GM19238 (cell line): ENCODE results near the gene CUX1.
"Not testable (repeated sequence)": the region's sequence is repeated elsewhere in the genome, so short reads cannot be mapped to it uniquely, and the experiment has no call there.

Experiments used
- DNase-seq: peaks from one replicate; pipeline ENCODE4 v3.0.0; 2011; ENCODE audit warnings: low spot score; ENCODE audit not compliant: insufficient read length

CUX1 gene

DNA sequence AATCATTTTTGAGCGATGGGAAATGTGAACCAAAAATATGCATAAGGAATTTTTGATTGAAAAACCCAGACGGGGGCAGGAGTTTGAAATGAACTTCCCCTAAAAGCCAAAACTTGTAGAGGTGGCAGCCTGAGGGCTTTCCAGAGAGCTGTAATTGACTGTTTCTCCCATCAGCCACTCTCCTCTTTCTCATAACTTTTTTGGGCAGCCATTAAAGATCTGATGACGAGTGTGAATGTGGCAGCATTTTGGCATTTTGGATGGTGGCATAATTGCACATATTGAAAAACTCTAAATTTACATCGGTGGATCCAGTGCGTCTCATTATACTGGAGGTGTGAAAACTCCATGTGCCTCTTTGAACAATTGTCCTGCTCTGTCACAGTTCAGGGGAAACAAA is 159.0 kb downstream of the CUX1 start:
- DNase-seq, result no peak

DNA sequence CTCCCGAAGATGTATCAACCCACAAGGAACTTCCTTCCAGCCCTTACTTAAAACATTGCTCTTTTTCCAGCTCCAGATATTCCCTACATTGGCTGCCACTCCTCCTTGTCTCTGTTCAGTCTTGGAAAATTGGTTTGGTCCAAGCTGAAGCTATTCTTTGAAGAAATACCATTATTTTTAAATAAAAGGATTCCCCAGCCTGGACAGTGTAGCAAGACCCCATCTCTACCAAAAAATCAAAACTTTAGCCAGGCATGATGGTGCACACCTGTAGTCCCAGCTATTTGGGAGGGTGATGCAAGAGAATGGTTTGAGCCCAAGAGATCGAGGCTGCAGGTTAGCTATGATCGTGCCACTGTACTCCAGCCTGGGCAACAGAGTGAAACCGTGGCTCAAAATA is 159.8 kb downstream of the CUX1 start:
- no peak for DNase-seq

- no peak for DNase-seq
Measured at GRCh38 chr7:101978683-101979082, 161.3 kb downstream of the CUX1 start.

- no peak for DNase-seq
Measured at GRCh38 chr7:101983147-101983811, 165.9 kb downstream of the CUX1 start.

DNA sequence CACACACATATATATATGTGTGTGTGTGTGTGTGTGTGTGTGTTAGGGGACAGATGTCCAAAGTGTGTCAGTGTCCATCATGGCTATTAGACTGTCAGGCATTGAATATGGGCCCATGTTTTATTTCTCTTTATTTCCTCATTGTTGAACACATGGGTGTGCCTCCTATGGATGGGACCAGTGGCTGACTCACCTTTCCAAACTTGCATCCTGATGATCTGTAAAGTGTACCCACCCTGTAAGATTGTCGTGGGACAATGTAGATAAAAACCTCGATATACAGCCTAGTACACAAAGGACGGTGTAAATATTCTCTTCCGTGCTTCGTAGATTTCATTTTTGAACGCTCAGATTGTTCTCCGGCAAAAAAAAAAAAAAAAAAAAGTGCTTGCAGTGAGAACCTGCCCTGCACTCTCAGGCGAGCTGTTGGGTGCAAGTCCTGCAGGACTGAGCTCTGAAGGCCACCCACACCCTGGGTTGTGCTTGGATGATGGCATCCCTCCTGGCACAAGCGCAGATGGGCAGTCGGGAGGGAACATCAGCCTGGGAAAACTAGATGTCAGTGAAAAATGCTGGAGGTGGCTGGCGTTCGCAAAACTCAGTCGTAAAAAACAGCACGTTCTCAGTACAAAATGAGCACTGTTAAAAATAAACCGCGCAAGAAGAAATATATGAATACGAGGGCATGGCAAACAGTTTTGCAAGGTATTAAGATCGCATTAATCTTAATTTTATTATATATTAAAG is 166.9 kb downstream of the CUX1 start:
- DNase-seq, result no peak

DNA sequence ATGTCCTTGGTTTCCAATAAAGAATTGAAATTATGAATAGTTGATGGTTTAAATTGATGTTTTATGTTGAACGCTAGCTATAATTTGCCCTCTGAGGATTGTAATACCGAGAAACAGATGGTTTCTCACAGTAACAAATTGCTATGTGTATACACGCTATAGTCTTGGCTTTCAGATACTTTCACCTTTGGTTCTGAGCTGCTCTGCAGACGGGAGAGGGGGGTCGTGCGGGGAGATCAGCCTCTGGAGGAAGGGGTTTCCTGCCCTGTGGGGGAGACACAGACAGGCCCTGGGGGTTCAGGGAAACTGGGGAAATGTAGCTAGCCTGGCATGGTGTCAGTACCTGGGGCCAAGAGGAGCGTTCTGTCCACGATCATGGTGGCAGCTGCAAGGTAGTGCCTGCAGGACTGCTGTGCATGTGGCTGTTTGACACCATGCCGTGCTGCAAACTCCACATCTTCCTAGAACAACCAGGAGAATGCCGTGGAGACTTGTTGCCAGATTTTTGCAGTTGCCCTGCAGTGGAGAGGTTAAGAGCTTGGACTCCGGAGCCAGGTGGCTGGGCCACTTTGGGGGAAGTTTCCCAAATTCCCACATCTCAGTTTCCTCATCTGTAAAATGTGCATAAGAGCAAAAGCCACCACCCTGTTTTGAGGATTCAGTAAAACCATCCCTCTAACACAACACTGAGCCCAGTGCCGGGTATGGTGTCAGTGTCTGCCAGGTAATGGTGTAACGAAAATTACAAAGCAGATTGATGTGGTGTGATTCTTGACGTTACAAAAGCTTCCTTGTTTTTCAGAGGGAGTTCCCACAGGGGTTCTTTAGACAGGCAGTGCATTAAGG is 167.9 kb downstream of the CUX1 start:
- DNase-seq, result no peak

DNA sequence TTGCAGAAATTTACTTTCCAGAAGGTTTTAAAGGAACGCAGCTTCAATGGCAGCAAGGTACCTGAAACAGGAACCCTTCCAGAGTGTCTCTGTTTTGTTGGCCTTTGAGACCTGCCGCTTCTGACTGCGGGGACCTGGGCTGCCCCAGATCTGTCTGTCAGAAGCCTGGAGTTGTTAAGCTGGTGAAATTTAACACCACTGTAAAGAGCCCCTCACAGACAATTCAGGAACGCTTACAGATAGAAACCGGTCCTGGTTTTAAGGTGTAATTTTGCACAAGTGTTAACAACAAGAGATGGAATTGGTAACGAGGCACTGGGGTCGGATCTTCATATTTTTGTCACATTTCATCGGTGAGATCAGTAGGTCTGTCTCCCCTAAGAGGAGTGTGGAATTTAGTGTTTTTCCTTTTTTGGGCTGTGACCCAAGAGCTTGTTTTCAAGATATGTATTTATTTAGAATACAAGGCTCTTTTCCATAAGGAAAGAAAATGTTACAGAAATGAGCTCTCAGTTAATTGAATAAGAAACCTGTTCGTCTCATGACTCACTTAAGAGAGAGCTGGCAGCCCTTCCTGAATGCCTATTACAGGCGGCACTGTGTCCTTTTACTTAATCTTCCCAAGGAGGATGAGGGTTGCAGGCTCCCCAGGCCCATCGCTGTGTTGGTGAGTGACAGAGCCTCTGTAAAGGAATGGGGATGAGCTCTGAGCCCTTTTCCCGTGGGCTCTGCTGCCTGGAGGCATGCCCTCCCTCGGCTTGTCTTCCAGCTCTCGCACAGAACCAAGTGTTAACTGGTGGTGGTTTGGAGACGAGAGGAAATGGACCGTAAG is 168.7 kb downstream of the CUX1 start:
- DNase-seq, result no peak

- no peak for DNase-seq
Measured at GRCh38 chr7:101987494-101987893, 170.1 kb downstream of the CUX1 start.

- not testable (repeated sequence) for DNase-seq
Measured at GRCh38 chr7:101988060-101988459, 170.6 kb downstream of the CUX1 start.

GRCh38 chr7:101988513-101988912 is 171.1 kb downstream of the CUX1 start:
- no peak for DNase-seq

GRCh38 chr7:101989101-101989500 is 171.7 kb downstream of the CUX1 start:
- DNase-seq, result no peak

DNA sequence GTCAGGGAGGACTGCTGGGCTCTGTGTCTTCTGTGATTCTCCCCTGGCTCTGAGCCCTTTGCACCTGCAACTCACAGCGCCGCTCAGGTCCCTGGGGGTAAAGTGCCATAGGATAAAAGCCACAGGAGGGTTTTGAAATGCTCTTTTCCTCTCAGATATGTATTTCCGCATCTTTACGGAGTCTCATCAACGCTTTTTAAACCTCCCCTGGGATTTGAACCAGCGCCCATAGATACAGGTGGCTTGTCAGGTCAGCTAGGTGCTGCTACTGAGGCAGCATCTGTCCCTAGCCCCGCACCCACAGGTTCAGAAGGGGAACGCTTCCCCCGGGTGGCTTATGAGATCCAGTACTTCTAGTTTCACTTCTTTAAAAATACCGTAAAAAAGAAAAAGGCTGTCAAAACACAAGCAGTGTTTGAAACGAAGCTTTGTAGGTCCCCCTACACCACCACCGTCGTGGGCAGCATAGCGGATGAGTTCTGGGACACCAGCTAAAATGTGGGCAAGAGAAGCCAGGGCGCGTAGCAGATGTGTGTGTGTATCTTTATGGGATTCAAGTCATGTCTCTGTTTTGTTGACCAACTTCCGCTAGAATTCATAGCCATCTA is 173.5 kb downstream of the CUX1 start:
- peak; percentile 73 for DNase-seq

- DNase-seq, result no peak
Measured at GRCh38 chr7:101991860-101992259, 174.4 kb downstream of the CUX1 start.

- DNase-seq, result no peak
Measured at GRCh38 chr7:101993311-101993710, 175.9 kb downstream of the CUX1 start.

- no peak for DNase-seq
Measured at GRCh38 chr7:101995121-101995520, 177.7 kb downstream of the CUX1 start.

- no peak for DNase-seq
Measured at GRCh38 chr7:101996131-101996691, 178.8 kb downstream of the CUX1 start.

GRCh38 chr7:101996876-101997275 is 179.4 kb downstream of the CUX1 start:
- DNase-seq, result no peak

DNA sequence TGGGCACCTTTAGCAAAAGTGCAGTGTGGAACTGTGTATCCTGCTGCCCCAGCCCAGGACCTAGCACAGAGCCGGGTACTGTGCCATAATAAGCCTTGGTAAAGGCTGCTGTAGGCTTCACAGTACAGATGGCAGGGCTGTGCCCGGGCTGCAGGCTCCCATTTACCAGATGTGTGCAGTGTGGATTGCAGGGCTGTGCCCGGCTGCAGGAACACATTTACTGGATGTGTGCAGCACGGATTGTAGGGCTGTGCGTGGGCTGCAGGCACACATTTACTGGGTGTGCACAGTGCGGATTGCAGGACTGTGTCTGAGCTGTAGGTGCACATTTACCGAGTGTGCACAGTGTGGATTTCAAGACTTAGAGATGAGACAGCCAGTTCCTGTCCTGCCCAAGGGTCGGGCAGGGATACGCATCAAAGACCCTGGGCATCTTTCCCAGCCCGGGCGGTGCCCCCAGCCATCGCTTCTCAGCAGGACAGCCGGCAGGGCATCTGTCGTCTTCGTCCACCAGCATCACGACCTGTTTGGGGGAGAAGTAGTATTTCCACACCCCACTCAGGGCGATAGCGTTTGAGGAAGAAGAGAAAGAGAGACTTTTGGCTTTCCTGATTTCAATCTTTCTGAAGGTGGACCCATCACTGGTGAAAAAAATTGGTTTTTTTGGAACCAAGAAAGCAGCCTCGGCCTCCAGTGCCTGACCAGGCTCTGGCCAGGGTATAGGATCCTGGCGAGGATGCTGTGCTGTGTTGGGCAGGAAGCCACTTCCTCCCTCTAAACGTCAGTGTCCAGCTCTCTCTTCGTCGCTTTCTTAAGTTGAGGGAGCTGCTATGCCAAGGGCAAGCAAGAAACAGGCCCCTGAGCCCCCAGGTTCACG is 180.8 kb downstream of the CUX1 start:
- no peak for DNase-seq

DNA sequence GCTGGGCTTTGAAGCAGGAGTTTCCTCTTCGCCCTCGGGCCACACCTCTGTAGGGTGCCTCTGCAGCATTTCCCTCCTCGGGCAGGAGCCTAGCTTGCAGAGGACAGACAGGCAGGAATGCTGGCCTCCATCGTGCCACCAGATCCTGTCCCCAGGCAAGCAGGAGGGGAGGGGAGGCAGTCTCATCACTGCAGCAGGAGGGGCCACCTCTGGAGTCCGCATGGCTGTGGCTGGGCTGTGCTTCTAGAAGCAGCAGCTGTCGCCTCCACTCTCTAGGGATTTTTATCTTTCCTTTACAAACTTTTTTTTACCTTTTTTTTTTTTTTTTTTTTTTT is 181.4 kb downstream of the CUX1 start:
- DNase-seq, result no peak

DNA sequence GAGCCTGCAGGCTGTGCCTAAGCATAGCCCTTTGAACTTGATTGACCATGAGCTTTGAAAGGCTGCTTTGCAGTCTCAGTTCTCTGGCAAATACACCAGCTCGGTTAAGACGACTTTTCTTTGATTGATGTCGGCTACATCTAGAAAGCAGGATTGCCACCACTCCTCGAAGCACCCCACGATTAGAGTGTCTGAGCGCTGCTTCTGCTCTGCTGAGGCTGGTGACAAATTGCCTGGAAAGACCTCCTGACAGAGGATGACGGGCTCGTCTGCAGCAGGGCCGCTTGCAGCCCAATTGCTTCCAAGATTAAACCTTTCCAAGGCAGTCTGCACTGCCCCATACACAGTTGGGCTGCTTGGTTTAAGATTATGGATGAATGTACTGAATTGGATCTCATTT is 182.0 kb downstream of the CUX1 start:
- no peak for DNase-seq
